Chondrocyte (in vitro differentiated cells): Measurements from ENCODE around the gene UBXN6. TPM values are rescaled to one million over a fixed set of nuclear protein-coding genes. Genes with fewer than 3 reads are reported as not detected.

Experiments used
- DNase-seq: peaks from one replicate; pipeline ENCODE4 v3.0.0; 2021; ENCODE audit warnings: mixed read lengths, low spot score
- H3K27ac Mint-ChIP-seq: one replicate; pipeline ENCODE4 v1.8.0; 2021; ENCODE audit warnings: mild to moderate bottlenecking, moderate library complexity, mixed read lengths; ENCODE audit not compliant: unreplicated experiment
- H3K27me3 Mint-ChIP-seq: 2 replicates; pipeline ENCODE4 v1.8.0; 2021; ENCODE audit warnings: low read depth, mixed read lengths
- H3K36me3 Mint-ChIP-seq: 2 replicates; pipeline ENCODE4 v1.8.0; 2021; ENCODE audit warnings: low read depth, mixed read lengths
- H3K4me1 Mint-ChIP-seq: 2 replicates; pipeline ENCODE4 v1.8.0; 2021; ENCODE audit warnings: low read depth, mild to moderate bottlenecking, mixed read lengths
- H3K4me3 Mint-ChIP-seq: one replicate; pipeline ENCODE4 v1.8.0; 2021; ENCODE audit warnings: mild to moderate bottlenecking, moderate library complexity, mixed read lengths; ENCODE audit not compliant: unreplicated experiment
- H3K9me3 Mint-ChIP-seq: 2 replicates; pipeline ENCODE4 v1.8.0; 2021; ENCODE audit warnings: low read depth, mixed read lengths
- total RNA-seq: library from RNA; stranded (reverse); gene quantifications from 3 replicates; pipeline ENCODE4 v1.2.1, GENCODE V29; 2021
- TF ChIP-seq, protein P1 (sequence below): fragments of 200-600 bp; sonication (generic); IDR thresholded peaks from 2 replicates; pipeline ENCODE4 v1.5.0; 2021; ENCODE audit warnings: antibody characterized with exemption, mild to moderate bottlenecking, moderate library complexity

Gene UBXN6
- total RNA-seq, 1 donor from 2014 or later, result 86.9 TPM

DNA sequence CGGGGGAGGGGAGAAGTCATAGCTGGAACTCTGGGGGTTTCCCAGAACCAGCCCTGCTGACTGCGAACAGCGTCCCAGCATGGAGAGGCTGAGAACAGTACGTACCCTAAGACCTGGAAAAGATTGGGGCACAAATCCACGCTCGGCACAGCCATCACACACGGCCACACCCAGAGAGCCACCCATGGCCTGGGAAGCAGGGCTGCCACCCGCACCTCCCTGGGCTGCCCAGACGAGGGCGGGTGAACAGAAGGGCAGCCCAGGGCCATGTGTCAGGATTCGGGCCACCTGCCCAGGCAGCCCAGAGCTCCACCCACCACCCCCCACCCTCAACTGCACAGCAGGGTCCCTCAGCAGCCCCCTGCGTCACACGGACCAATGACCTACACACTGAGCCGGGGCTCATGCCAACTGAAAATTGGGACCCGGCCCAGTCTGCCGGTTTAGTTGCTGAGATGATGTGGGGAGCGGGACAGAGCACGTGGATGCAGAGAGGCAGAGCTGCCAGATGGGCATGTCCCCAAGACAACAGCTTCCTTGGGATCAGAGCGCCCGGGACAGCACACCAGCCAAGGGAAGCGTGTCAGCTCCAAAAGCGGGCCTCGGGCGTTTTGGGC lies 8.5 kb downstream of the UBXN6 start:
- H3K27ac Mint-ChIP-seq, result no peak overlapping the region
- no peak for DNase-seq
- TF ChIP-seq, protein P1, sequence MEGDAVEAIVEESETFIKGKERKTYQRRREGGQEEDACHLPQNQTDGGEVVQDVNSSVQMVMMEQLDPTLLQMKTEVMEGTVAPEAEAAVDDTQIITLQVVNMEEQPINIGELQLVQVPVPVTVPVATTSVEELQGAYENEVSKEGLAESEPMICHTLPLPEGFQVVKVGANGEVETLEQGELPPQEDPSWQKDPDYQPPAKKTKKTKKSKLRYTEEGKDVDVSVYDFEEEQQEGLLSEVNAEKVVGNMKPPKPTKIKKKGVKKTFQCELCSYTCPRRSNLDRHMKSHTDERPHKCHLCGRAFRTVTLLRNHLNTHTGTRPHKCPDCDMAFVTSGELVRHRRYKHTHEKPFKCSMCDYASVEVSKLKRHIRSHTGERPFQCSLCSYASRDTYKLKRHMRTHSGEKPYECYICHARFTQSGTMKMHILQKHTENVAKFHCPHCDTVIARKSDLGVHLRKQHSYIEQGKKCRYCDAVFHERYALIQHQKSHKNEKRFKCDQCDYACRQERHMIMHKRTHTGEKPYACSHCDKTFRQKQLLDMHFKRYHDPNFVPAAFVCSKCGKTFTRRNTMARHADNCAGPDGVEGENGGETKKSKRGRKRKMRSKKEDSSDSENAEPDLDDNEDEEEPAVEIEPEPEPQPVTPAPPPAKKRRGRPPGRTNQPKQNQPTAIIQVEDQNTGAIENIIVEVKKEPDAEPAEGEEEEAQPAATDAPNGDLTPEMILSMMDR, result no peak
- H3K4me3 Mint-ChIP-seq, result no peak overlapping the region
- H3K9me3 Mint-ChIP-seq, result no peaks in the 10 kb centered on the region
- no peaks in the 10 kb centered on the region for H3K4me1 Mint-ChIP-seq
- H3K27me3 Mint-ChIP-seq, result no peaks in the 10 kb centered on the region
- peaks cover 18% of the 10 kb centered on the region for H3K36me3 Mint-ChIP-seq

DNA sequence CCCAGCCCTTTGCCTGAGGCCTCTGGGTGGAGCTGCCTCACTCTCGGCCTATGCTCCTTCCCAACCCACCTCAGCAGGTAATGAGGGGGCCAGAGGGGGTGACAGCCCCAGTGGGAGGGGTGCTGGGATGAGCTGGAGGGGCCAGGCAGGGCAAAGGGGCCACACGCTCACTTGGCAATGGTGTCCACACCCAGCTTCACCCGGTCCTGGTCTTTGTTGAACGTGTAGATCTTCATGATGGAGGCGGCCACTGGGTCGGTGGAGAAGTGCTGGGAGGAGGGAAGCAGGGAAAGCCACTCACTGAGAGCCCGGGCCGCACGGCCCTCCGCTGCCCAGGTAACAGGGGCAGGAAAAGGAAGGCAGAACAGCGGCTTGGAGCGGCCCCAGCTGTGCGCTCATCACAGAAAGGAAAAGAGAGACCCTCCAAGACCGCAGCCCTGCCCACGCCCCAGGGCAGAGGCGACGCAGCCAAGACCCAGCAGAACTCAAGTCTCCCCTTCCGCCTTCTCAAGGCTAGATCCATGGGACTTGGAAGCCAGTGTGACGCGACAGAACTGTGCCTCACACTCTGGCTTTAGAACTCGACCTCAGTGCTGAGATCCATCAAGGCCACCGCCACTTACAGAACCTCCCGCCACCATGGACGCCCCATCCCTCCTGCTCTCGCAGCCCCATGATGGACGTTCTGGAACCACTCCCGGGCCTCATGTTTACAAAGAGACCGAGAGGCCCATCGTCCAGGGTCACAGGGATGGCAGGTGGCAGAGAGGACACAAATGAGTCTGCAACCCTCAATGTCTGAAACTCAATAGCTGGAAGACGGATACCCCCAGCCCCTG lies 9.2 kb downstream of the UBXN6 start:
- no peak overlapping the region for H3K27ac Mint-ChIP-seq
- TF ChIP-seq, protein P1, result no peak
- DNase-seq, result no peak
- no peak overlapping the region for H3K4me3 Mint-ChIP-seq
- no peaks in the 10 kb centered on the region for H3K9me3 Mint-ChIP-seq
- no peaks in the 10 kb centered on the region for H3K4me1 Mint-ChIP-seq
- H3K27me3 Mint-ChIP-seq, result no peaks in the 10 kb centered on the region
- peaks cover 18% of the 10 kb centered on the region for H3K36me3 Mint-ChIP-seq

DNA sequence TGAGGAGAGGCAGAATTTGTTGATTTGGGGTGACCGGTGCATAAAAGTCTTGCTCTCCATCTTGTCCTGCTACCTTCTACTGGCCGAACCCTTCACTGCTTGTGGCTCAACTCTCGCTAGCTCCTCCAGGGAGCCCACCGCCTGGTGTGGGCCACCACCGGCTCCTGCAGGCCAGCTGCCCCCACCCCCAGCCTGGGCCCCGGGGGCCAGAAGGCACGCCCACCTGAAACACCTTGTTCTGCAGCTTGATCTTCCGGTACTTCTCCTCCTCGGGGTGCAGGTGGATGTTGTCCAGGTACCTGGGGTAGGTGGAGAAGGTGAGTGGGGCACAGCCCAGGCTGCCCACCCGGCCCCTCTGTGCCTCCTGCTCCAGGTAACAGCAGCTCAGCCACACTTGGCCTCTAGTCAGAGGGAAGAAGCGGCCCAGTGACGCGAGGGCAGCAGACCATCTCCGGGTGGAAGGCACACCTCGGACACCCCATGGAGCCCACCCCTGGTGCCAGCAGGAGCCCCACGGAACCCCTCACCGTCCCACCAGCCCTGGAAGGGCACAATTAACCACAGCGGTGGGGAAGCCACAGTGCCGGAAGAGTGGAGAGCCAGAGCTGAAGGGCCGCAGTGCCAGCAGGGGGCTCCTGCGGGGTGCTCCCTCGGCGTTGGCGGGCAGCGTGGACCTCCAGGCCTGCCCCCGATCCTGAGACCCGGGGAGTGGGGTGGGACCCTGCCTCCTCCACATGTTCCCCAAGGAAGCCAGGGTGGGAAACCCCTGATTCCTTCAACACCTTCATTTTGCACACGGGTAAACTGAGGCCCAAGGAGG lies 10.1 kb downstream of the UBXN6 start:
- Mint-ChIP-seq H3K36me3 (peaks cover 14% of the 10 kb centered on the region), H3K4me1 (no peaks in the 10 kb centered on the region), H3K27ac (no peak overlapping the region), H3K27me3 (no peaks in the 10 kb centered on the region), H3K9me3 (no peaks in the 10 kb centered on the region), H3K4me3 (no peak overlapping the region)
- DNase-seq, result no peak
- TF ChIP-seq, protein P1, result no peak

DNA sequence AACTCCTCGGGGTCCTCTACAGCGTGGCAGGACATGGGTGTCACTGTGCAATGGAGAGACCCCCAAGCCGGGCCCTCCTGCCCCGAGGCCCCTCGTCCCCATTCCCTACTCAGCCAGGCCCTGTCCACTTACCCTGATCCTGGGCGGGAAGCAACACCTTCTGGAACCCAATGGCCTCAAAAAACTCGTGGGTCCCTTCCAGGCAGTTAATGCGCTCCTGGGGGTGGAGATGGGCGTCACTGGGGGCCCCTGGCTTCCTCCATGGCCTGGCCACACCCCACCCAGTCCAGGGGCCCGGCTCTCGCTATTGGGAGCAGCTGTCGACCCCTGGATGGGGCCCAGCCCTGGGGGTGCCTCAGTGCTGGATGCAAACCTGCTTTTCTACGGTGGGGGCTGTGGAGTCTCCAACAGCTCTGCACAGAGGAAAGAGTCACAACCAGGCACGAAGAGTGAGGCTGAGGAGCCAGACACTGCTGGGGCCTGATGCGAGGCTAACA lies 10.8 kb downstream of the UBXN6 start:
- peaks cover 13% of the 10 kb centered on the region for H3K36me3 Mint-ChIP-seq
- no peak overlapping the region for H3K4me3 Mint-ChIP-seq
- no peaks in the 10 kb centered on the region for H3K4me1 Mint-ChIP-seq
- H3K27me3 Mint-ChIP-seq, result no peaks in the 10 kb centered on the region
- TF ChIP-seq, protein P1, result no peak
- no peak for DNase-seq
- H3K27ac Mint-ChIP-seq, result no peak overlapping the region
- no peaks in the 10 kb centered on the region for H3K9me3 Mint-ChIP-seq
